CD4-positive, alpha-beta memory T cell (primary cell): Measurements from ENCODE around the gene SFI1. TPM values are rescaled to one million over a fixed set of nuclear protein-coding genes. Genes with fewer than 3 reads are reported as not detected.
A peak's percentile ranks its signal among the peaks of the same experiment; 100 is the strongest.

Source experiments
- CTCF ChIA-PET: fragments of 350-600 bp; sonication (Branson Sonifier 250); formaldehyde crosslinking; loops from one replicate; lab custom pipeline; 2021; ENCODE audit warnings: inconsistent platforms; ENCODE audit not compliant: partially characterized antibody; lab: Charles Lee
- POLR2A ChIA-PET: fragments of 350-600 bp; sonication (Branson Sonifier 250); formaldehyde crosslinking; loops from one replicate; lab custom pipeline; 2021; ENCODE audit not compliant: partially characterized antibody; lab: Charles Lee
- DNase-seq, 5 donors: peaks; one replicate each; pipeline versions ENCODE4 v3.0.0 to v3.0.0-alpha.2; 2020 to 2022; ENCODE audit warnings: mixed read lengths in 1 of 5
- H3K27ac ChIP-seq: one replicate; pipeline ENCODE4 v1.7.0; 2013; ENCODE audit warnings: low read depth, low read length
- H3K27me3 ChIP-seq: 2 replicates; pipeline ENCODE4 v1.7.0; 2013; ENCODE audit warnings: mild to moderate bottlenecking, low read length, moderate library complexity; ENCODE audit not compliant: insufficient read depth
- H3K36me3 ChIP-seq: 2 replicates; pipeline ENCODE4 v1.7.0; 2013; ENCODE audit warnings: mild to moderate bottlenecking, low read length, moderate library complexity; ENCODE audit not compliant: insufficient read depth
- H3K4me1 ChIP-seq: 2 replicates; pipeline ENCODE4 v1.7.0; 2013; ENCODE audit warnings: mild to moderate bottlenecking, low read length, moderate library complexity; ENCODE audit not compliant: insufficient read depth
- H3K4me3 ChIP-seq, 2 donors: one replicate each; pipeline ENCODE4 v1.7.0; 2013; ENCODE audit warnings: low read length in 2 of 2, mild to moderate bottlenecking in 1 of 2
- H3K9me3 ChIP-seq, 2 donors: one replicate each; pipeline ENCODE4 v1.7.0; 2013; ENCODE audit warnings: low read length in 2 of 2, control low read depth in 1 of 2; ENCODE audit not compliant: control insufficient read depth in 1 of 2
- H3K27ac Mint-ChIP-seq, 7 donors: one replicate each; pipeline ENCODE4 v1.8.0; 2020 to 2021; ENCODE audit warnings: mixed read lengths in 7 of 7, mild to moderate bottlenecking in 6 of 7, inconsistent platforms in 3 of 7, moderate library complexity in 3 of 7
- H3K27me3 Mint-ChIP-seq, 2 donors: one replicate each; pipeline ENCODE4 v1.8.0; 2020 to 2021; ENCODE audit warnings: mixed read lengths in 2 of 2
- H3K36me3 Mint-ChIP-seq, 2 donors: one replicate each; pipeline ENCODE4 v1.8.0; 2020 to 2021; ENCODE audit warnings: mixed read lengths in 2 of 2, inconsistent platforms in 1 of 2, mild to moderate bottlenecking in 1 of 2
- H3K4me1 Mint-ChIP-seq, 4 donors: one replicate each; pipeline ENCODE4 v1.8.0; 2020 to 2021; ENCODE audit warnings: mixed read lengths in 4 of 4, mild to moderate bottlenecking in 1 of 4
- H3K4me3 Mint-ChIP-seq, 8 donors: one replicate each; pipeline ENCODE4 v1.8.0; 2020 to 2021; ENCODE audit warnings: mixed read lengths in 8 of 8, mild to moderate bottlenecking in 7 of 8, moderate library complexity in 6 of 8, inconsistent platforms in 3 of 8
- H3K9me3 Mint-ChIP-seq, 8 donors: one replicate each; pipeline ENCODE4 v1.8.0; 2020 to 2021; ENCODE audit warnings: mixed read lengths in 8 of 8, mild to moderate bottlenecking in 5 of 8, inconsistent platforms in 3 of 8, moderate library complexity in 1 of 8
- intact Hi-C: fragments of 100-400 bp; cut with micrococcal nuclease; formaldehyde crosslinking; loops from one replicate; pipeline ENCODE4 v1.15.1; 2023
- polyA plus RNA-seq, 2 donors: library from polyadenylated mRNA; unstranded; fragments of 300-500 nt; fragmentation: Illumina TruSeq; gene quantifications; one replicate each; pipeline ENCODE4 v1.2.3, GENCODE V29; 2021
- total RNA-seq, 2 experiments: library from RNA; stranded (reverse); gene quantifications; one replicate each; pipeline ENCODE4 v1.2.3, GENCODE V29; 2021

Gene SFI1
- total and polyA plus RNA-seq, 4 experiments from 2014 or later: 14.7 to 333 (median 181) TPM

GRCh38 chr22:31609716-31610115 is 113.4 kb downstream of the SFI1 start:
- Mint-ChIP-seq H3K9me3 (peaks cover 0 to 2% (median 0%) of the 10 kb centered on the region in 8 donors), H3K36me3 (peaks cover 17 to 60% of the 10 kb centered on the region in 2 donors), H3K27me3 (no peaks in the 10 kb centered on the region), H3K4me3 (no peak overlapping the region), H3K27ac (peak overlapping the region in 3 of 7 donors; percentile 11 to 31 (median 29)), H3K4me1 (peaks cover 0 to 12% (median 4%) of the 10 kb centered on the region in 4 donors)
- no peak overlapping the region for H3K4me3 ChIP-seq
- no peaks in the 10 kb centered on the region for H3K4me1 ChIP-seq
- H3K27me3 ChIP-seq: no peaks in the 10 kb centered on the region
- POLR2A ChIA-PET: no interaction called here
- H3K27ac ChIP-seq: no peak overlapping the region
- intact Hi-C loops: no loop called here
- no peaks in the 10 kb centered on the region for H3K9me3 ChIP-seq
- peaks cover 35% of the 10 kb centered on the region for H3K36me3 ChIP-seq
- DNase-seq: no peak
- CTCF ChIA-PET: no interaction called here

GRCh38 chr22:31610611-31611010 is 114.3 kb downstream of the SFI1 start:
- Mint-ChIP-seq H3K9me3 (no peaks in the 10 kb centered on the region), H3K27ac (peak overlapping the region in 2 of 7 donors; percentile 11 to 73), H3K4me3 (no peak overlapping the region), H3K27me3 (no peaks in the 10 kb centered on the region), H3K4me1 (peaks cover 5 to 12% (median 7%) of the 10 kb centered on the region in 4 donors), H3K36me3 (peaks cover 17 to 58% of the 10 kb centered on the region in 2 donors)
- Histone ChIP-seq H3K27me3 (no peaks in the 10 kb centered on the region), H3K9me3 (no peaks in the 10 kb centered on the region), H3K4me1 (peaks cover 6% of the 10 kb centered on the region), H3K4me3 (no peak overlapping the region), H3K36me3 (peaks cover 35% of the 10 kb centered on the region), H3K27ac (no peak overlapping the region)
- no peak for DNase-seq
- intact Hi-C loops: no loop called here
- ChIA-PET CTCF (no interaction called here), POLR2A (no interaction called here)

GRCh38 chr22:31611061-31611760 is 114.9 kb downstream of the SFI1 start:
- ChIA-PET CTCF (no interaction called here), POLR2A (no interaction called here)
- peaks cover 12 to 58% of the 10 kb centered on the region in 2 donors for H3K36me3 Mint-ChIP-seq

GRCh38 chr22:31612891-31613285 is 116.6 kb downstream of the SFI1 start:
- no peak for DNase-seq
- POLR2A ChIA-PET: interaction anchor here (1.6 kb wide), 1 partner anchor 18 kb away, joined by 7 read pairs; no protein-coding TSS in a partner anchor
- H3K36me3 Mint-ChIP-seq: peaks cover 11 to 58% of the 10 kb centered on the region in 2 donors
- no peaks in the 10 kb centered on the region for H3K9me3 ChIP-seq
- no peaks in the 10 kb centered on the region for H3K27me3 Mint-ChIP-seq
- H3K9me3 Mint-ChIP-seq: no peaks in the 10 kb centered on the region
- CTCF ChIA-PET: no interaction called here
- H3K27ac Mint-ChIP-seq: peak overlapping the region in 5 of 7 donors; percentile 29 to 87 (median 35)
- peaks cover 7 to 19% (median 13%) of the 10 kb centered on the region in 4 donors for H3K4me1 Mint-ChIP-seq
- H3K4me3 Mint-ChIP-seq: no peak overlapping the region
- H3K27me3 ChIP-seq: no peaks in the 10 kb centered on the region
- intact Hi-C loops: no loop called here
- H3K4me1 ChIP-seq: peaks cover 15% of the 10 kb centered on the region
- H3K27ac ChIP-seq: no peak overlapping the region
- H3K36me3 ChIP-seq: peaks cover 39% of the 10 kb centered on the region
- no peak overlapping the region for H3K4me3 ChIP-seq

More at GRCh38 chr22:31611061-31611760, 114.9 kb downstream of the SFI1 start:
- Mint-ChIP-seq H3K9me3 (no peaks in the 10 kb centered on the region), H3K27me3 (no peaks in the 10 kb centered on the region), H3K27ac (peak overlapping the region in 3 of 7 donors; percentile 4 to 73 (median 56)), H3K4me3 (no peak overlapping the region), H3K4me1 (peaks cover 7 to 18% (median 12%) of the 10 kb centered on the region in 4 donors)
- Histone ChIP-seq H3K4me3 (no peak overlapping the region), H3K27me3 (no peaks in the 10 kb centered on the region), H3K4me1 (peaks cover 12% of the 10 kb centered on the region), H3K27ac (no peak overlapping the region), H3K36me3 (peaks cover 35% of the 10 kb centered on the region), H3K9me3 (no peaks in the 10 kb centered on the region)
- DNase-seq: no peak
- intact Hi-C loops: no loop called here

GRCh38 chr22:31613286-31613903 is 117.1 kb downstream of the SFI1 start:
- peak overlapping the region in 2 of 7 donors; percentile 87 to 89 for H3K27ac Mint-ChIP-seq
- CTCF ChIA-PET: no interaction called here
- POLR2A ChIA-PET: interaction anchor here (1.6 kb wide), 1 partner anchor 17 kb away, joined by 7 read pairs; no protein-coding TSS in a partner anchor

GRCh38 chr22:31613904-31614296 is 117.6 kb downstream of the SFI1 start:
- no peaks in the 10 kb centered on the region for H3K9me3 Mint-ChIP-seq
- Histone ChIP-seq H3K9me3 (no peaks in the 10 kb centered on the region), H3K4me1 (peaks cover 15% of the 10 kb centered on the region), H3K36me3 (peaks cover 35% of the 10 kb centered on the region), H3K4me3 (no peak overlapping the region), H3K27me3 (no peaks in the 10 kb centered on the region), H3K27ac (no peak overlapping the region)
- H3K27ac Mint-ChIP-seq: peak overlapping the region in 6 of 7 donors; percentile 37 to 89 (median 71)
- H3K27me3 Mint-ChIP-seq: no peaks in the 10 kb centered on the region
- peaks cover 9 to 59% of the 10 kb centered on the region in 2 donors for H3K36me3 Mint-ChIP-seq
- H3K4me3 Mint-ChIP-seq: peak overlapping the region in 2 of 8 donors; percentile 21 to 49
- ChIA-PET CTCF (no interaction called here), POLR2A (interaction anchor here (1.6 kb wide), 1 partner anchor 17 kb away, joined by 7 read pairs; no protein-coding TSS in a partner anchor)
- peaks cover 7 to 19% (median 13%) of the 10 kb centered on the region in 4 donors for H3K4me1 Mint-ChIP-seq
- intact Hi-C loops: no loop called here
- DNase-seq: no peak

More at GRCh38 chr22:31613286-31613903, 117.1 kb downstream of the SFI1 start:
- Histone ChIP-seq H3K27me3 (no peaks in the 10 kb centered on the region), H3K4me1 (peaks cover 15% of the 10 kb centered on the region), H3K27ac (no peak overlapping the region), H3K9me3 (no peaks in the 10 kb centered on the region), H3K36me3 (peaks cover 35% of the 10 kb centered on the region), H3K4me3 (no peak overlapping the region)
- peaks cover 8 to 55% of the 10 kb centered on the region in 2 donors for H3K36me3 Mint-ChIP-seq
- intact Hi-C loops: no loop called here
- H3K4me1 Mint-ChIP-seq: peaks cover 7 to 19% (median 13%) of the 10 kb centered on the region in 4 donors
- no peaks in the 10 kb centered on the region for H3K27me3 Mint-ChIP-seq
- no peaks in the 10 kb centered on the region for H3K9me3 Mint-ChIP-seq
- no peak overlapping the region for H3K4me3 Mint-ChIP-seq
- no peak for DNase-seq
